MM.1S (cell line): ENCODE measurements around the gene CYP46A1.
"Not testable (repeated sequence)": the region's sequence is repeated elsewhere in the genome, so short reads cannot be mapped to it uniquely, and the experiment has no call there.

Experiments
- DNase-seq: peaks from one replicate; pipeline ENCODE4 v3.0.0-alpha.2; 2015
- H2AFZ ChIP-seq: fragments of 300-600 bp; sonication (generic); 2 replicates; pipeline ENCODE4 v1.6.0; 2016; ENCODE audit warnings: antibody characterized with exemption, low read length
- H3F3A ChIP-seq: fragments of 300-600 bp; sonication (generic); 2 replicates; pipeline ENCODE4 v1.6.1; 2016; ENCODE audit warnings: mild to moderate bottlenecking, antibody characterized with exemption, low read length, moderate library complexity, mixed read lengths; ENCODE audit not compliant: insufficient read depth
- H3K27ac ChIP-seq: fragments of 300-600 bp; sonication (generic); 2 replicates; pipeline ENCODE4 v1.5.1; 2016; ENCODE audit warnings: mild to moderate bottlenecking, low read length
- H3K27me3 ChIP-seq: fragments of 300-600 bp; sonication (generic); replicated peaks from 2 replicates; pipeline ENCODE4 v1.6.0; 2016; ENCODE audit warnings: low read length; ENCODE audit not compliant: insufficient read depth
- H3K36me3 ChIP-seq: fragments of 300-600 bp; sonication (generic); replicated peaks from 2 replicates; pipeline ENCODE4 v1.6.1; 2016; ENCODE audit warnings: mild to moderate bottlenecking, low read length, mixed read lengths; ENCODE audit not compliant: insufficient read depth
- H3K4me1 ChIP-seq: fragments of 300-600 bp; sonication (generic); 2 replicates; pipeline ENCODE4 v1.6.1; 2016; ENCODE audit warnings: low read length, mixed read lengths
- H3K4me2 ChIP-seq: fragments of 300-600 bp; sonication (generic); 2 replicates; pipeline ENCODE4 v1.6.0; 2016; ENCODE audit warnings: low read depth, low read length
- H3K4me3 ChIP-seq: fragments of 300-600 bp; sonication (generic); 2 replicates; pipeline ENCODE4 v1.5.1; 2016; ENCODE audit warnings: low read length, mixed read lengths
- H3K79me2 ChIP-seq: fragments of 300-600 bp; sonication (generic); 2 replicates; pipeline ENCODE4 v1.6.1; 2016; ENCODE audit warnings: mixed run types, low read length, mixed read lengths
- H3K9ac ChIP-seq: fragments of 300-600 bp; sonication (generic); 2 replicates; pipeline ENCODE4 v1.6.1; 2016; ENCODE audit warnings: low read length, mixed read lengths
- H3K9me2 ChIP-seq: fragments of 300-600 bp; sonication (generic); replicated peaks from 2 replicates; pipeline ENCODE4 v1.6.1; 2016; ENCODE audit warnings: mild to moderate bottlenecking, low read length, mixed read lengths; ENCODE audit not compliant: insufficient read depth
- H3K9me3 ChIP-seq: fragments of 300-600 bp; sonication (generic); replicated peaks from 2 replicates; pipeline ENCODE4 v1.6.1; 2016; ENCODE audit warnings: mild to moderate bottlenecking, low read length, mixed read lengths; ENCODE audit not compliant: insufficient read depth
- H4K20me1 ChIP-seq: fragments of 300-600 bp; sonication (generic); 2 replicates; pipeline ENCODE4 v1.6.1; 2016; ENCODE audit warnings: mild to moderate bottlenecking, low read length, moderate library complexity, mixed read lengths; ENCODE audit not compliant: insufficient read depth
- EZH2 ChIP-seq: fragments of 300-600 bp; sonication (generic); optimal IDR thresholded peaks from 2 replicates; pipeline ENCODE3; 2017; ENCODE audit warnings: low read depth, mild to moderate bottlenecking, antibody characterized with exemption, low read length, mixed read lengths
- EZH2phosphoT487 ChIP-seq: fragments of 300-600 bp; sonication (generic); IDR thresholded peaks from 2 replicates; pipeline ENCODE4 v1.6.1; 2018; ENCODE audit warnings: antibody characterized with exemption, low read length
- TF ChIP-seq, protein P1 (sequence below): fragments of 300-600 bp; sonication (generic); IDR thresholded peaks from 2 replicates; pipeline ENCODE4 v1.5.1; 2016; ENCODE audit warnings: antibody characterized with exemption, low read length, mixed read lengths

Gene CYP46A1

DNA sequence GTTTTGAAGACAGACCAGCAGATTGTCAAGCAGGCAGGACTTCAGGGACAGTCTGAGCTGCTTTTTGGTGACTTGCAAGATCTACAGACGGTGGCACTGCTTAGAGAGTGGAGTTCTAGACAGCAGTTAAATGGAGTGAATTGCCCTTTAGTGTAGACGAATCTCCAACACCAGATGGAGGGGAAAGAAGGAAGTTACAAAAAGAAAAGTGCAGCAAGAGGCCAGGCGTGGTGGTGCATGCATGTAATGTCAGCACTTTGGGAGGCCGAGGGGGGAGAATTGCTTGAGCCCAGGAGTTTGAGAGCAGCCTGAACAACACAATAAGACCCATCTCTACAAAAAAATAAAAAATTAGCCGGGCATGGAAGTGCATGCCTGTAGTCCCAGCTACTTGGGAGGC, 47.6 kb upstream of the CYP46A1 start:
- Histone ChIP-seq H3K4me2 (no peak overlapping the region), H3K27me3 (no peaks in the 10 kb centered on the region), H3K4me3 (no peak overlapping the region), H4K20me1 (no peaks in the 10 kb centered on the region), H3K9me3 (no peaks in the 10 kb centered on the region), H3K36me3 (no peaks in the 10 kb centered on the region), H3F3A (no peaks in the 10 kb centered on the region), H3K9ac (no peak overlapping the region), H2AFZ (no peak overlapping the region), H3K27ac (no peak overlapping the region), H3K9me2 (no peaks in the 10 kb centered on the region), H3K4me1 (no peaks in the 10 kb centered on the region), H3K79me2 (no peaks in the 10 kb centered on the region)
- TF ChIP-seq, protein P1, sequence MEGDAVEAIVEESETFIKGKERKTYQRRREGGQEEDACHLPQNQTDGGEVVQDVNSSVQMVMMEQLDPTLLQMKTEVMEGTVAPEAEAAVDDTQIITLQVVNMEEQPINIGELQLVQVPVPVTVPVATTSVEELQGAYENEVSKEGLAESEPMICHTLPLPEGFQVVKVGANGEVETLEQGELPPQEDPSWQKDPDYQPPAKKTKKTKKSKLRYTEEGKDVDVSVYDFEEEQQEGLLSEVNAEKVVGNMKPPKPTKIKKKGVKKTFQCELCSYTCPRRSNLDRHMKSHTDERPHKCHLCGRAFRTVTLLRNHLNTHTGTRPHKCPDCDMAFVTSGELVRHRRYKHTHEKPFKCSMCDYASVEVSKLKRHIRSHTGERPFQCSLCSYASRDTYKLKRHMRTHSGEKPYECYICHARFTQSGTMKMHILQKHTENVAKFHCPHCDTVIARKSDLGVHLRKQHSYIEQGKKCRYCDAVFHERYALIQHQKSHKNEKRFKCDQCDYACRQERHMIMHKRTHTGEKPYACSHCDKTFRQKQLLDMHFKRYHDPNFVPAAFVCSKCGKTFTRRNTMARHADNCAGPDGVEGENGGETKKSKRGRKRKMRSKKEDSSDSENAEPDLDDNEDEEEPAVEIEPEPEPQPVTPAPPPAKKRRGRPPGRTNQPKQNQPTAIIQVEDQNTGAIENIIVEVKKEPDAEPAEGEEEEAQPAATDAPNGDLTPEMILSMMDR, result no peak
- TF ChIP-seq EZH2 (no peak), EZH2phosphoT487 (no peak)
- DNase-seq, result no peak

DNA sequence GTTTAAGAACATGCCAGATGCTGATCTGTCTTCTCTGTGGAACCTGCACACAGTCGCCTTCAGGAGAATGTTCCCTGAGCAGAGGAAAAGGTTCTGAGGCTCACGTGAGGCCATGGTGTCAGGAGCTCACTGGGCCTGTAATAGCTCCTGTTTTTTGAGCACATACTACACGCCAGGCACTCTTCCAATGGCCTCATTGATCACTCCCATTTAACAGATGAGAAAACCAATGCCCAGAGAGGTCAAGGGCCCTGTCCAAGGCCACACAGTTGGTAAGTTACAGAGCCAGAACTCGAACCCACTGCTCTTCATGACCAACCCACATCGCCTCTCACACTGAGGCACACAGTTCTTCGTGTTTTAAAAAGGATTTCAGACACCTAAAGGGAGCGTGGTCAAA, 46.5 kb upstream of the CYP46A1 start:
- Histone ChIP-seq H3K4me1 (no peaks in the 10 kb centered on the region), H3K4me2 (no peak overlapping the region), H3K27me3 (no peaks in the 10 kb centered on the region), H3K4me3 (no peak overlapping the region), H3K79me2 (no peaks in the 10 kb centered on the region), H3K9me3 (no peaks in the 10 kb centered on the region), H3K9ac (no peak overlapping the region), H4K20me1 (no peaks in the 10 kb centered on the region), H2AFZ (no peak overlapping the region), H3K27ac (no peak overlapping the region), H3K36me3 (no peaks in the 10 kb centered on the region), H3K9me2 (no peaks in the 10 kb centered on the region), H3F3A (no peaks in the 10 kb centered on the region)
- no peak for DNase-seq
- TF ChIP-seq EZH2 (no peak), EZH2phosphoT487 (no peak)
- TF ChIP-seq, protein P1, result no peak

DNA sequence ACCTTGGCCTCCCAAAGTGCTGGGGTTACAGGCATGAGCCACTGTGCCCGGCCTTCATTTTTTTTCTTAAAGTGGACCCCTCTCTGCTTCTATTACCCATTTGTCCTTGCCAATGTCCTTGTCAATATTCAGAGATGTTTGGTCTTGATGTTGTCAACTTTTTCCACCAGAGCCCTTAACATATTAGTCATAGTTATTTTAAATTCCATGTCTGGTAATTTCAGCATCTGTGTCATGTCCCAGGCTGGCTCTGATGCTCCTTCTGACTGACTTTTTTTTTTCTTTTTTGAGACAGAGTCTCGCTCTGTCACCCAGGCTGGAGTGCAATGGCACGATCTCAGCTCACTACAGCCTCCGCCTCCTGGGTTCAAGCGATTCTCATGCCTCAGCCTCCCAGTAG, 41.3 kb upstream of the CYP46A1 start:
- H4K20me1 ChIP-seq, H3K36me3 ChIP-seq, H3F3A ChIP-seq, H3K4me1 ChIP-seq, H3K27me3 ChIP-seq, H3K9ac ChIP-seq, H3K9me2 ChIP-seq, H3K9me3 ChIP-seq, H2AFZ ChIP-seq, H3K79me2 ChIP-seq, H3K27ac ChIP-seq, DNase-seq, H3K4me2 ChIP-seq, H3K4me3 ChIP-seq: not testable (repeated sequence)

DNA sequence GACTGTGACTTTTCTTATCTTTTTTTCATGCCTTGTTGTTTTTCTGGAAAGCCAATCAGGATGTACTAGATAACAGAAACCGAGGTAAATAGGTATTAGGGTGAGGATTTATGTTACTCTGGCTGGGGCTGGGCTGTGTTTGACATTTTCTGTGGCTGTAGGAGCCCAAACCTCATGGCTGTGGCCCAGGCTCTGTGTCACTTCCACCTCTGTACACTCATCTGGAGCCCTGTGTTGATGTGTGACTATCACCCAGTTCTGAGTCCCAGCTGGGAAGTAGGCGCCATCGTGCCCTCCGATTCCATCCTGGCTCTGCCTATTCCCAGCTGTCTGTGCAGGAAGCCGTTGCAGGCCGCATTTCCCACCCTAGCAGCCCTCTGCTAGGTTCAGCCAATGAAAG, 40.8 kb upstream of the CYP46A1 start:
- H3K4me3 ChIP-seq, result no peak overlapping the region
- no peaks in the 10 kb centered on the region for H3K4me1 ChIP-seq
- no peak overlapping the region for H3K9ac ChIP-seq
- no peak overlapping the region for H3K27ac ChIP-seq
- H3F3A ChIP-seq, result no peaks in the 10 kb centered on the region
- H3K9me3 ChIP-seq, result no peaks in the 10 kb centered on the region
- no peaks in the 10 kb centered on the region for H4K20me1 ChIP-seq
- no peak for DNase-seq
- H3K9me2 ChIP-seq, result no peaks in the 10 kb centered on the region
- no peaks in the 10 kb centered on the region for H3K79me2 ChIP-seq
- no peaks in the 10 kb centered on the region for H3K36me3 ChIP-seq
- no peak overlapping the region for H2AFZ ChIP-seq
- no peak overlapping the region for H3K4me2 ChIP-seq
- TF ChIP-seq, protein P1, result no peak
- TF ChIP-seq EZH2phosphoT487, result no peak
- no peaks in the 10 kb centered on the region for H3K27me3 ChIP-seq
